ENCODE results near the gene TRIM9. TPM values are rescaled to one million over a fixed set of nuclear protein-coding genes. Genes with fewer than 3 reads are reported as not detected.

TRIM9 gene
- total RNA-seq, 1 experiment from 2014 or later = 0.44 TPM

DNA sequence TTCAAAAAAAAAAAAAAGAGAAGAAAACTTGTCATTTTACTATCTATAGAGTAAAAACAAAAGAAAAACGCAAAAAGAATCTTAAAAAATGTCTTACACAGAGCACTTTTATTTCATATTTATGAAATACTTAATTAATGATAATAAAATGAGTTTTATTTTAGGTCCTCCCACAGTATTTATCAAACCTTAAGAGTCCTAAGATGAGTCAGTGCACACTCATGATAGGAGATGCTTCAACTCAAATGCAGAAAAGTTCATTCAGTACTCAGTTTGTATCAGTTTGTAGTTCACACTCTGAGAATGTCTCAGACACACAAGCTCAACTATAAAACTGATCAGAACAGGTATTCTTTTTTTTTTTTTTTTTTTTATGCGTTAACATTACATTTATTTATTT, 41.7 kb downstream of the TRIM9 start:
- Histone ChIP-seq H3K4me1 (ENCODE audit: control insufficient read depth, insufficient read depth, low read length) (no peaks in the 10 kb centered on the region), H3K36me3 (ENCODE audit: control insufficient read depth, insufficient read depth, low read length) (no peaks in the 10 kb centered on the region), H3K27me3 (ENCODE audit: control insufficient read depth, insufficient read depth, low read length) (no peaks in the 10 kb centered on the region), H3K27ac (ENCODE audit: low read length) (no peak overlapping the region), H3K9me3 (ENCODE audit: control insufficient read depth, insufficient read depth, low read depth, low read length) (no peaks in the 10 kb centered on the region), H3K4me3 (ENCODE audit: low read depth in 2 of 2, low read length in 2 of 2) (no peak overlapping the region)
- ChIA-PET CTCF (no interaction called here), POLR2A (no interaction called here)
- no peak for ATAC-seq
- no TSS peak for BruUV-seq (replicated peaks)
- intact Hi-C loops (cut with micrococcal nuclease; ENCODE audit: unreplicated experiment) = no loop called here
- no peak for DNase-seq (ENCODE audit: low read depth, low spot score)
- in situ Hi-C loops (cut with HindIII; ENCODE audit: low pct_unique_long_range_greater_than_20kb, low sequenced_read_pairs) = no loop called here
- TF ChIP-seq REST (IDR thresholded peaks at IDR 0.05; ENCODE audit: insufficient read depth in 1 of 2, low read depth in 2 of 2, low read length in 1 of 2) (no peak), TCF7L2 (IDR thresholded peaks at IDR 0.05; ENCODE audit: low read depth, low read length) (no peak), SIN3A (IDR thresholded peaks at IDR 0.05; ENCODE audit: borderline replicate concordance, insufficient read depth, low read depth, low read length) (no peak), POLR2AphosphoS5 (IDR thresholded peaks at IDR 0.05; ENCODE audit: low read depth, low read length) (no peak)
- TF ChIP-seq, protein P1, sequence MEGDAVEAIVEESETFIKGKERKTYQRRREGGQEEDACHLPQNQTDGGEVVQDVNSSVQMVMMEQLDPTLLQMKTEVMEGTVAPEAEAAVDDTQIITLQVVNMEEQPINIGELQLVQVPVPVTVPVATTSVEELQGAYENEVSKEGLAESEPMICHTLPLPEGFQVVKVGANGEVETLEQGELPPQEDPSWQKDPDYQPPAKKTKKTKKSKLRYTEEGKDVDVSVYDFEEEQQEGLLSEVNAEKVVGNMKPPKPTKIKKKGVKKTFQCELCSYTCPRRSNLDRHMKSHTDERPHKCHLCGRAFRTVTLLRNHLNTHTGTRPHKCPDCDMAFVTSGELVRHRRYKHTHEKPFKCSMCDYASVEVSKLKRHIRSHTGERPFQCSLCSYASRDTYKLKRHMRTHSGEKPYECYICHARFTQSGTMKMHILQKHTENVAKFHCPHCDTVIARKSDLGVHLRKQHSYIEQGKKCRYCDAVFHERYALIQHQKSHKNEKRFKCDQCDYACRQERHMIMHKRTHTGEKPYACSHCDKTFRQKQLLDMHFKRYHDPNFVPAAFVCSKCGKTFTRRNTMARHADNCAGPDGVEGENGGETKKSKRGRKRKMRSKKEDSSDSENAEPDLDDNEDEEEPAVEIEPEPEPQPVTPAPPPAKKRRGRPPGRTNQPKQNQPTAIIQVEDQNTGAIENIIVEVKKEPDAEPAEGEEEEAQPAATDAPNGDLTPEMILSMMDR (IDR thresholded peaks at IDR 0.05) = no peak

- Histone ChIP-seq H3K4me3 (ENCODE audit: low read depth in 2 of 2, low read length in 2 of 2) (no peak overlapping the region), H3K9me3 (ENCODE audit: control insufficient read depth, insufficient read depth, low read depth, low read length) (no peaks in the 10 kb centered on the region), H3K27me3 (ENCODE audit: control insufficient read depth, insufficient read depth, low read length) (no peaks in the 10 kb centered on the region; the same call in 1 of the 2 replicates), H3K4me1 (ENCODE audit: control insufficient read depth, insufficient read depth, low read length) (no peaks in the 10 kb centered on the region), H3K27ac (ENCODE audit: low read length) (no peak overlapping the region), H3K36me3 (ENCODE audit: control insufficient read depth, insufficient read depth, low read length) (no peaks in the 10 kb centered on the region)
- ATAC-seq = no peak
- intact Hi-C loops (cut with micrococcal nuclease; ENCODE audit: unreplicated experiment) (no loop called here), in situ Hi-C loops (cut with HindIII; ENCODE audit: low pct_unique_long_range_greater_than_20kb, low sequenced_read_pairs) (no loop called here)
- ChIA-PET CTCF (no interaction called here), POLR2A (no interaction called here)
- BruUV-seq (replicated peaks) = no TSS peak
- no peak for DNase-seq (ENCODE audit: low read depth, low spot score)
- TF ChIP-seq SIN3A (IDR thresholded peaks at IDR 0.05; ENCODE audit: borderline replicate concordance, insufficient read depth, low read depth, low read length) (no peak), TCF7L2 (IDR thresholded peaks at IDR 0.05; ENCODE audit: low read depth, low read length) (no peak), POLR2AphosphoS5 (IDR thresholded peaks at IDR 0.05; ENCODE audit: low read depth, low read length) (no peak), REST (IDR thresholded peaks at IDR 0.05; ENCODE audit: insufficient read depth in 1 of 2, low read depth in 2 of 2, low read length in 1 of 2) (no peak)
- TF ChIP-seq, protein P1 (IDR thresholded peaks at IDR 0.05) = no peak
Observed at GRCh38 chr14:51044961-51045360, 49.9 kb downstream of the TRIM9 start.

Measured in Panc1 (cell line).